Esophagus muscularis mucosa (tissue), 4 donors: Measurements from ENCODE around the gene PHF19. TPM values are rescaled to one million over a fixed set of nuclear protein-coding genes. Genes with fewer than 3 reads are reported as not detected.

Experiments
- DNase-seq: peaks from one replicate; pipeline ENCODE4 v3.0.0-alpha.2; 2017; ENCODE audit errors: extremely low spot score
- H3K27ac ChIP-seq, 4 donors: fragments of 200-600 bp; sonication (generic); replicated peaks in 1 of 4; 1 replicate in 3 of 4; 2 replicates in 1 of 4; pipeline ENCODE4 v1.5.1; 2016 to 2019; ENCODE audit warnings: mild to moderate bottlenecking in 1 of 4
- H3K27me3 ChIP-seq, 4 donors: fragments of 200-600 bp; sonication (generic); one replicate each; pipeline versions ENCODE4 v1.5.1 to v1.6.0; 2016 to 2019
- H3K36me3 ChIP-seq, 4 donors: fragments of 200-600 bp; sonication (generic); one replicate each; pipeline ENCODE4 v1.5.1; 2016 to 2019
- H3K4me1 ChIP-seq, 4 donors: fragments of 200-600 bp; sonication (generic); one replicate each; pipeline ENCODE4 v1.5.1; 2016 to 2019
- H3K4me3 ChIP-seq, 4 donors: fragments of 200-600 bp; sonication (generic); 1 replicate in 2 of 4; 2 replicates in 2 of 4; pipeline ENCODE4 v1.5.1; 2016 to 2019; ENCODE audit warnings: mild to moderate bottlenecking in 4 of 4, moderate library complexity in 1 of 4
- H3K9me3 ChIP-seq, 4 donors: fragments of 200-600 bp; sonication (generic); 1 replicate in 3 of 4; 2 replicates in 1 of 4; pipeline ENCODE4 v1.5.1; 2016 to 2019
- CTCF ChIP-seq, 3 experiments: fragments of 200-600 bp in 2 of 3; fragments of 450-650 bp in 1 of 3; sonication (generic) in 2 of 3; IDR thresholded peaks; one replicate each; pipeline ENCODE4 v1.5.1; 2017 to 2019; ENCODE audit warnings: antibody characterized with exemption in 3 of 3, mild to moderate bottlenecking in 2 of 3, moderate library complexity in 1 of 3
- EP300 ChIP-seq: sonication (generic); formaldehyde crosslinking; IDR thresholded peaks from one replicate; pipeline ENCODE4 v1.6.1; 2017; ENCODE audit warnings: antibody characterized with exemption
- POLR2A ChIP-seq: fragments of 450-650 bp; IDR thresholded peaks from one replicate; pipeline ENCODE4 v1.6.1; 2017; ENCODE audit warnings: antibody characterized with exemption, moderate library complexity, mild to moderate bottlenecking, low read depth
- POLR2AphosphoS5 ChIP-seq, 2 donors: sonication (generic); formaldehyde crosslinking; IDR thresholded peaks; one replicate each; pipeline ENCODE4 v1.6.1; 2017; ENCODE audit warnings: antibody characterized with exemption in 2 of 2
- WGBS: methylation state at CpG from one replicate; pipeline ENCODE4 v1.1.5; 2018; 5-methylcytosine and 5-hydroxymethylcytosine counted together
- intact Hi-C: fragments of 100-400 bp; cut with DNase I; formaldehyde crosslinking; loops from one replicate; pipeline ENCODE4 v1.15.1; 2023
- total RNA-seq, 4 donors: library from RNA; depleted of rRNA; stranded (reverse); fragments of >200 nt; gene quantifications; one replicate each; pipeline versions ENCODE4 v1.1.0 to v1.2.1, GENCODE V29; 2016

Gene PHF19
- total RNA-seq, 4 donors from 2014 or later = 36.4 to 57.7 (median 47.8) TPM

- Histone ChIP-seq H3K36me3 (no peaks in the 10 kb centered on the region), H3K27me3 (no peaks in the 10 kb centered on the region), H3K4me1 (peaks cover 0 to 11% (median 6%) of the 10 kb centered on the region in 4 donors), H3K9me3 (no peaks in the 10 kb centered on the region), H3K4me3 (no peak overlapping the region), H3K27ac (no peak overlapping the region)
- TF ChIP-seq POLR2AphosphoS5 (IDR thresholded peaks at IDR 0.05) (no peak), CTCF (IDR thresholded peaks at IDR 0.05) (no peak), EP300 (no peak), POLR2A (no peak)
- WGBS = 70% methylated on average over 3 of the region's 3 CpGs
- no peak for DNase-seq
- intact Hi-C loops = no loop called here
Measured at GRCh38 chr9:120883608-120883996, 6.6 kb upstream of the PHF19 start.

GRCh38 chr9:120882935-120883607 is 6.1 kb upstream of the PHF19 start:
- Histone ChIP-seq H3K27me3 (no peaks in the 10 kb centered on the region), H3K4me1 (peaks cover 2 to 15% (median 10%) of the 10 kb centered on the region in 4 donors), H3K4me3 (no peak overlapping the region), H3K36me3 (no peaks in the 10 kb centered on the region), H3K9me3 (no peaks in the 10 kb centered on the region), H3K27ac (no peak overlapping the region)
- intact Hi-C loops = no loop called here
- no peak for DNase-seq
- 91% methylated on average over 7 of the region's 10 CpGs for whole genome bisulfite sequencing
- TF ChIP-seq EP300 = no peak

- Histone ChIP-seq H3K4me1 (peaks cover 15 to 30% (median 21%) of the 10 kb centered on the region in 4 donors), H3K27ac (no peak overlapping the region), H3K4me3 (no peak overlapping the region), H3K9me3 (no peaks in the 10 kb centered on the region), H3K36me3 (peaks cover 0 to 6% (median 1%) of the 10 kb centered on the region in 4 donors), H3K27me3 (peaks cover 0 to 4% (median 0%) of the 10 kb centered on the region in 4 donors)
- TF ChIP-seq POLR2A (no peak), CTCF (IDR thresholded peaks at IDR 0.05) (no peak), POLR2AphosphoS5 (IDR thresholded peaks at IDR 0.05) (no peak), EP300 (no peak)
- WGBS = 86% methylated on average over 6 of the region's 6 CpGs
- intact Hi-C loops = no loop called here
- DNase-seq = no peak
Measured at GRCh38 chr9:120879446-120879845, 2.5 kb upstream of the PHF19 start.

GRCh38 chr9:120878188-120879130 is 1.5 kb upstream of the PHF19 start:
- intact Hi-C loops = no loop called here
- Histone ChIP-seq H3K4me3 (peak overlapping the region in 3 of 4 donors; percentile 70 to 97 (median 86)), H3K9me3 (no peaks in the 10 kb centered on the region), H3K27me3 (peaks cover 0 to 4% (median 0%) of the 10 kb centered on the region in 4 donors), H3K36me3 (peaks cover 7 to 16% (median 10%) of the 10 kb centered on the region in 4 donors), H3K27ac (peak overlapping the region in 3 of 4 donors; percentile 95 to 100 (median 99)), H3K4me1 (peaks cover 15 to 30% (median 21%) of the 10 kb centered on the region in 4 donors)
- 84% methylated on average over 8 of the region's 8 CpGs for WGBS
- no peak for TF ChIP-seq POLR2A
- TF ChIP-seq POLR2AphosphoS5 (IDR thresholded peaks at IDR 0.05) = no peak
- no peak for TF ChIP-seq CTCF (IDR thresholded peaks at IDR 0.05)
- no peak for TF ChIP-seq EP300
- no peak for DNase-seq
